ENCODE results near the gene ZNF69. TPM values are rescaled to one million over a fixed set of nuclear protein-coding genes. Genes with fewer than 3 reads are reported as not detected.
A peak's percentile ranks its signal among the peaks of the same experiment; 100 is the strongest.
"Not testable (repeated sequence)": the region's sequence is repeated elsewhere in the genome, so short reads cannot be mapped to it uniquely, and the experiment has no call there.

Gene ZNF69
- total and polyA plus RNA-seq, 2 of the 13 experiments (the other 11 are each of a cell fraction or from before 2014, with no cell fraction given), result 9.6 to 21.0 TPM

DNA sequence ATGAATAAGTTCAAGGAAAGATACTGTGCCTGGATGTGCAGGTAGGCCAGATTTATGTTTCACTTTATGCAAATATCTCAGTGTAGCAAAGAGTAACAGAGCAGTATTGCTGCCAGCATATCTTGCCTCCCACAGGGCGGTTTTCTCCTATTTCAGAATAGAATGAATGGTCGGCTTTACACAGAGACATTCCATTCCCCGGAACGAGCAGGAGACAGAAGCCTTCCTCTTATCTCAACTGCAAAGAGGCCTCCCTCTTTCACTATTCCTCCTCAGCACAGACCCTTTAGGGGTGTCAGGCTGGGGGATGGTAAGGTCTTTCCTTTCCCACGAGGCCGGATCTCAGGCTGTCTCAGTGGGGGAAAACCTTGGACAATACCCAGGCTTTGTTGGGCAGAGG lies 2.3 kb downstream of the ZNF69 start:
- intact Hi-C loops (cut with micrococcal nuclease; ENCODE audit: unreplicated experiment) (loop anchor here (5.0 kb wide), 1 partner anchor 32 kb away; no protein-coding TSS in a partner anchor), in situ Hi-C loops (cut with HindIII; ENCODE audit: extremely low pct_ligation_motif_present, low pct_unique_long_range_greater_than_20kb) (loop anchor here (5.0 kb wide), 1 partner anchor 97 kb away; no protein-coding TSS in a partner anchor)
- Histone ChIP-seq H3K4me1 (ENCODE audit: insufficient read depth, low read length) (peaks cover 55% of the 10 kb centered on the region), H3K9ac (ENCODE audit: insufficient read depth, low read depth, low read length) (0 out of 2 replicates have a peak overlapping the region, but pooled peaks have one; percentile 79), H3K4me3 (replicated peaks in 1 of 3; ENCODE audit: insufficient read depth in 1 of 3, low read depth in 2 of 3, low read length in 3 of 3) (peak overlapping the region; percentile 62 to 80 (median 77); a peak in 4 of 6 replicates), H3K4me2 (ENCODE audit: low read depth, low read length) (peak overlapping the region; percentile 86), H3K27ac (ENCODE audit: extremely low read length, insufficient read depth, low read length) (peak overlapping the region; percentile 94), H3K79me2 (ENCODE audit: insufficient read depth, low read length) (peaks cover 39% of the 10 kb centered on the region)
- CTCF ChIA-PET (ENCODE audit: low intra/inter-chr PET ratio, low total read pairs); BruUV-seq (replicated peaks); H3K36me3 ChIP-seq (replicated peaks in 1 of 2; ENCODE audit: control insufficient read depth in 1 of 2, insufficient read depth in 2 of 2, low read length in 2 of 2); H2AFZ ChIP-seq (ENCODE audit: low read length); H3K27me3 ChIP-seq (ENCODE audit: control insufficient read depth in 1 of 2, insufficient read depth in 2 of 2, low read length in 2 of 2); ATAC-seq; POLR2A ChIA-PET; H4K20me1 ChIP-seq (ENCODE audit: insufficient read depth, low read length); FAIRE-seq; H3K9me3 ChIP-seq (ENCODE audit: low read length): not testable (repeated sequence)
- 28% methylated on average over 6 of the region's 6 CpGs for WGBS (ENCODE audit: low lambda C conversion rate)
- peak; percentile 36 for DNase-seq (ENCODE audit: low spot score)
- TF ChIP-seq SAP130 (CRISPR knock-in tag; IDR thresholded peaks at IDR 0.05; ENCODE audit: low read depth) (peak; percentile 3; the same call in 1 of the 2 replicates), TEAD3 (CRISPR knock-in tag; optimal IDR thresholded peaks at IDR 0.05; ENCODE audit: borderline replicate concordance) (peak; percentile 17), ZBTB7B (CRISPR knock-in tag; IDR thresholded peaks at IDR 0.05) (0 out of 2 replicates have a peak, but pooled peaks have one; percentile 21)

DNA sequence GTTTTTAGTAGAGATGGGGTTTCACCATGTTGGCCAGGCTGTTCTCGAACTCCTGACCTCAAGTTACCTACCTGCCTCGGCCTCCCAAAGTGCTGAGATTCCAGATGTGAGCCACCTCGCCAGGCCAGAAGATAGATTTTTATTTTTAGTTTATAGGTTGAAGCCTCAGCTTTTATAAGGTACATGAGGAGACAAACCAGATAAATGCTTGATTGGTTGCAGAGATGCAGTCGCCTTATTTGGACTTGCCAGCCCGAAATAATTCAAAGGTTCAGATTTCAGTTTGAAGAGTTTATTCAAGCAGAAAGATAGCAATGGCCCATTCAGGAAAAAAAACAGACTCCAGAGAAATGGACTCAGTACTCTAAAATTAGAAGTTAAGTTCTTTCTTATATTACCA lies 3.1 kb downstream of the ZNF69 start:
- Histone ChIP-seq H3K27me3 (ENCODE audit: control insufficient read depth in 1 of 2, insufficient read depth in 2 of 2, low read length in 2 of 2) (no peaks in the 10 kb centered on the region; a peak in 1 of 5 replicates), H3K36me3 (replicated peaks in 1 of 2; ENCODE audit: control insufficient read depth in 1 of 2, insufficient read depth in 2 of 2, low read length in 2 of 2) (peaks cover 1 to 12% of the 10 kb centered on the region in 2 experiments; a peak in 4 of 5 replicates), H3K27ac (ENCODE audit: extremely low read length, insufficient read depth, low read length) (no peak overlapping the region), H3K79me2 (ENCODE audit: insufficient read depth, low read length) (peaks cover 40% of the 10 kb centered on the region), H3K4me2 (ENCODE audit: low read depth, low read length) (peak overlapping the region; percentile 86; the same call in 1 of the 2 replicates), H2AFZ (ENCODE audit: low read length) (no peak overlapping the region), H3K4me3 (replicated peaks in 1 of 3; ENCODE audit: insufficient read depth in 1 of 3, low read depth in 2 of 3, low read length in 3 of 3) (no peak overlapping the region), H3K9me3 (ENCODE audit: low read length) (no peaks in the 10 kb centered on the region), H3K9ac (ENCODE audit: insufficient read depth, low read depth, low read length) (no peak overlapping the region), H4K20me1 (ENCODE audit: insufficient read depth, low read length) (no peaks in the 10 kb centered on the region), H3K4me1 (ENCODE audit: insufficient read depth, low read length) (peaks cover 55% of the 10 kb centered on the region)
- ChIA-PET POLR2A (no interaction called here), CTCF (ENCODE audit: low intra/inter-chr PET ratio, low total read pairs) (no interaction called here)
- intact Hi-C loops (cut with micrococcal nuclease; ENCODE audit: unreplicated experiment) (no loop called here), in situ Hi-C loops (cut with HindIII; ENCODE audit: extremely low pct_ligation_motif_present, low pct_unique_long_range_greater_than_20kb) (no loop called here)
- ATAC-seq, result no peak
- no peak for DNase-seq (ENCODE audit: low spot score)
- WGBS (ENCODE audit: low lambda C conversion rate), result 94% methylated on average over 5 of the region's 5 CpGs
- no TSS peak for BruUV-seq (replicated peaks)
- no peak for FAIRE-seq
- TF ChIP-seq POGZ (CRISPR knock-in tag; IDR thresholded peaks at IDR 0.05) (no peak), ZNF446 (CRISPR knock-in tag; IDR thresholded peaks at IDR 0.05) (no peak), SKI (IDR thresholded peaks at IDR 0.05; ENCODE audit: partially characterized antibody) (no peak), STAG1 (CRISPR knock-in tag; IDR thresholded peaks at IDR 0.05) (no peak), MAFG (CRISPR knock-in tag; IDR thresholded peaks at IDR 0.05) (no peak), NR3C1 (CRISPR knock-in tag; IDR thresholded peaks at IDR 0.05) (no peak)
- TF ChIP-seq, protein P1, sequence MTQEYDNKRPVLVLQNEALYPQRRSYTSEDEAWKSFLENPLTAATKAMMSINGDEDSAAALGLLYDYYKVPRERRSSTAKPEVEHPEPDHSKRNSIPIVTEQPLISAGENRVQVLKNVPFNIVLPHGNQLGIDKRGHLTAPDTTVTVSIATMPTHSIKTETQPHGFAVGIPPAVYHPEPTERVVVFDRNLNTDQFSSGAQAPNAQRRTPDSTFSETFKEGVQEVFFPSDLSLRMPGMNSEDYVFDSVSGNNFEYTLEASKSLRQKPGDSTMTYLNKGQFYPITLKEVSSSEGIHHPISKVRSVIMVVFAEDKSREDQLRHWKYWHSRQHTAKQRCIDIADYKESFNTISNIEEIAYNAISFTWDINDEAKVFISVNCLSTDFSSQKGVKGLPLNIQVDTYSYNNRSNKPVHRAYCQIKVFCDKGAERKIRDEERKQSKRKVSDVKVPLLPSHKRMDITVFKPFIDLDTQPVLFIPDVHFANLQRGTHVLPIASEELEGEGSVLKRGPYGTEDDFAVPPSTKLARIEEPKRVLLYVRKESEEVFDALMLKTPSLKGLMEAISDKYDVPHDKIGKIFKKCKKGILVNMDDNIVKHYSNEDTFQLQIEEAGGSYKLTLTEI (CRISPR knock-in tag; conservative IDR thresholded peaks at IDR 0.05), result no peak
- TF ChIP-seq, protein P2, sequence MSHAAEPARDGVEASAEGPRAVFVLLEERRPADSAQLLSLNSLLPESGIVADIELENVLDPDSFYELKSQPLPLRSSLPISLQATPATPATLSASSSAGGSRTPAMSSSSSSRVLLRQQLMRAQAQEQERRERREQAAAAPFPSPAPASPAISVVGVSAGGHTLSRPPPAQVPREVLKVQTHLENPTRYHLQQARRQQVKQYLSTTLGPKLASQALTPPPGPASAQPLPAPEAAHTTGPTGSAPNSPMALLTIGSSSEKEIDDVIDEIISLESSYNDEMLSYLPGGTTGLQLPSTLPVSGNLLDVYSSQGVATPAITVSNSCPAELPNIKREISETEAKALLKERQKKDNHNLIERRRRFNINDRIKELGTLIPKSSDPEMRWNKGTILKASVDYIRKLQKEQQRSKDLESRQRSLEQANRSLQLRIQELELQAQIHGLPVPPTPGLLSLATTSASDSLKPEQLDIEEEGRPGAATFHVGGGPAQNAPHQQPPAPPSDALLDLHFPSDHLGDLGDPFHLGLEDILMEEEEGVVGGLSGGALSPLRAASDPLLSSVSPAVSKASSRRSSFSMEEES (CRISPR knock-in tag; IDR thresholded peaks at IDR 0.05), result no peak
- TF ChIP-seq, protein P3, sequence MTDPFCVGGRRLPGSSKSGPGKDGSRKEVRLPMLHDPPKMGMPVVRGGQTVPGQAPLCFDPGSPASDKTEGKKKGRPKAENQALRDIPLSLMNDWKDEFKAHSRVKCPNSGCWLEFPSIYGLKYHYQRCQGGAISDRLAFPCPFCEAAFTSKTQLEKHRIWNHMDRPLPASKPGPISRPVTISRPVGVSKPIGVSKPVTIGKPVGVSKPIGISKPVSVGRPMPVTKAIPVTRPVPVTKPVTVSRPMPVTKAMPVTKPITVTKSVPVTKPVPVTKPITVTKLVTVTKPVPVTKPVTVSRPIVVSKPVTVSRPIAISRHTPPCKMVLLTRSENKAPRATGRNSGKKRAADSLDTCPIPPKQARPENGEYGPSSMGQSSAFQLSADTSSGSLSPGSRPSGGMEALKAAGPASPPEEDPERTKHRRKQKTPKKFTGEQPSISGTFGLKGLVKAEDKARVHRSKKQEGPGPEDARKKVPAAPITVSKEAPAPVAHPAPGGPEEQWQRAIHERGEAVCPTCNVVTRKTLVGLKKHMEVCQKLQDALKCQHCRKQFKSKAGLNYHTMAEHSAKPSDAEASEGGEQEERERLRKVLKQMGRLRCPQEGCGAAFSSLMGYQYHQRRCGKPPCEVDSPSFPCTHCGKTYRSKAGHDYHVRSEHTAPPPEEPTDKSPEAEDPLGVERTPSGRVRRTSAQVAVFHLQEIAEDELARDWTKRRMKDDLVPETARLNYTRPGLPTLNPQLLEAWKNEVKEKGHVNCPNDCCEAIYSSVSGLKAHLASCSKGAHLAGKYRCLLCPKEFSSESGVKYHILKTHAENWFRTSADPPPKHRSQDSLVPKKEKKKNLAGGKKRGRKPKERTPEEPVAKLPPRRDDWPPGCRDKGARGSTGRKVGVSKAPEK (CRISPR knock-in tag; IDR thresholded peaks at IDR 0.05; ENCODE audit: borderline replicate concordance), result no peak
